ENCODE measurements around the gene FBXO3.
"Not testable (repeated sequence)": the region's sequence is repeated elsewhere in the genome, so short reads cannot be mapped to it uniquely, and the experiment has no call there.

FBXO3 gene

DNA sequence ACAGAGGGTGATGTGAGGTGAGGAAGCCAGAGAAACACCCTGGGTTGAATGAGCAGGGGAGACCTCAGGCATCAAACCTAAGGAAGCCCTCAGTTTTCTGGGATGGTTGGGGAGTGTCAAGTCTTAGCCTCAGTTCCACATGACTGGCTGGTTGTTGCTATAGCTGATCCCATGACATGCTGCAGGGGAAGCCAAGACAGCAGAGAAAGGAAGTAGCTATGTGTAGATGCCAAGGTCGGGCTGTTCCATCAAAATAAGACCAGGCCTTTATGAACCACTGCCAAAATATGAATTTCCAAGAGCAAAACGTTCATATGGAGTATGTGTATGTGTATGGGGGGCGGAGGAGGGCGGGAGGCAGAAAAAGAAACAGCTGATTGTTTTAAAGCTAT lies 49.7 kb downstream of the FBXO3 start:
- no peak for DNase-seq

- DNase-seq, result no peak
Measured at GRCh38 chr11:33723238-33723881, 51.0 kb downstream of the FBXO3 start.

DNA sequence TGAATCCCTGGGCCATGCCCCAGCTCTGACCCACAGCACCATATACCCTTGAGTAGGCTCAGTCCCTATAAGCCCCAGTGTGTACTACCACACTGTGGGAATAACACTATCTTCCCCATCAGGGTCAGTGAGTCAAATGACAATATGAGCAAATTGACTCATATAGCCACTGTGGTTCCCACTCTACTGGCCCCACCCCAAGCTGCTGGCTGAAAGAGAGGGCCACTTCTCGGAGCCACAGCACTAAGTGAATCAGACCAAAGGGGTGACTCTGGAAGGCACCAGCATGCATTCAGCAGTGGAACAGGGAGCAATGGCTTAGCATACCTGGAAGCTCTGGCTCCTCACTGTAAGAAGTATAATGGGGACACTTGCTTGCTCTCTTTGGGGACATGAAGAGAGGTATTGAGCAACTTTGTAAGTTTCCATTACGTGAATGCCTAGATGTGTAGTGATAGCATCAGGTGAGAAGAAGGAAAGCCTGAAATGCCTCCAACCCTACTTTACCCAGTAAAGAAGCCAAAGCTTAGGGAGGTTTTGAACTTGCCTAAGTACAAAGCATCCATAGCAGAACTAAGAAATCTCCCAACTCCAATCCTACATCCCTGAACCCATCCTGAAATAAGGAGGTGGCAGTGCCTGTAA lies 51.6 kb downstream of the FBXO3 start:
- DNase-seq, result no peak

DNA sequence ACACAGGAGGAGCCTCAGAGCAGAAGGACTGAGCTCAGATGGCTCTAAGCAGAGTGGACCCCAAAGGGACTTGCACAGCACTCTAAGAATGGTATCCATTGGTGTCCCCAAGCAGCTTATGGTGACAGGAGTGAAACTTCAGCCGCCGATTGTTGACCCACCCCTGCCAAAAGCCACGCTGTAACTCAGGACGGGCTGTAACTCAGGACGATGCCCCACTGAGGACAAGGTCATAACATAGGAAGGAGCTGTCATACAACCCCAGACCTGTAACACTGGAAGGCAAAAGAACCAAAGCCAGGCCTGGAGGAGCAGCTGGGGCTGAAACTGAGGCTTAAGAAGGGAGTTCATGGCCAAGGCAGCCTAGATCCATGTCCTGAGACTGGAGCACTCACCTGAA lies 52.3 kb downstream of the FBXO3 start:
- no peak for DNase-seq

GRCh38 chr11:33721426-33721825 lies 52.9 kb downstream of the FBXO3 start:
- no peak for DNase-seq

DNA sequence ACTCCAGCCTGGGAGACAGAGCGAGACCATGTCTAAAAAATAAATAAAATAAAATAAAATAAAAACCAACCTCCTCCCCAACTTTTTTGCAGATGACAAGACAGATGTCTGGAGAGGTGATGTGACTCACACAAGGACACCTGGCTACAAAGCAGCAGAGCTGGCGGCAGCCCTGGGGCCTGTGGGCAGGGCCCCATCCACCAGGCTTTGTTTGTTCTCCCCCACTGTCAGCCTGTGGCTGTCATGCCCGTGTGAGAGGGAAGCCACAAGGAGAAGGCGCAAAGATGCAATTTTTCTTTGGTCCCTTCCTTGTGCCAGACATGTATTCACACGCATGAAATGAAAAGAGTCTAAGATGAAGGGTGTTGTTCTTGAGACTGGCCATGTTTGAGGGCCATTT lies 54.7 kb downstream of the FBXO3 start:
- no peak for DNase-seq

GRCh38 chr11:33718440-33718839 lies 55.9 kb downstream of the FBXO3 start:
- no peak for DNase-seq

GRCh38 chr11:33716243-33716642 lies 58.1 kb downstream of the FBXO3 start:
- no peak for DNase-seq

DNA sequence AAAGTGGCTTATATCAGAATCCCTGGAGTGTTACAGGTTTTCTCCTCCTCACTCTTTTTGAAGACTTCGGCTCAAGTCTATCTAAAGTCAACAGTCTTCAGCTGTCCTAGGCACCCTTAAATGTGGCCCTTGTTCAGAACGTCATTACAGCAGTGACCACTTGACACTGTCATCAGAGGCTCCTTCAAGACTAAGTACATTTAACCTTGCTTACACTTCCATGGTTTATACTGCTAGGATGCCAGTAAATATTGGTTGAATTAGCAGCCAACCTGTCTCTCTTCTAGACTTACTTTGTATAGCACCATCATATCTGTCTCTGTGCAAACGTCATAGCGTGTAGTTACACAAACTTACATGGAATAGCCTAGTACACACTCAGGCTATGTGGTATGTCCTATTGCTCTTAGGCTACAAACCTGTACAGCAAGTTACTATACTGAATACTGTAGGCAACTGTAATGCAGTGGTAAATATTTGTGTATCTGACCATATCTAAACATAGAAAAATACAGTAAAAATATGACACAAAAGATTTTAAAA lies 60.4 kb downstream of the FBXO3 start:
- no peak for DNase-seq

DNA sequence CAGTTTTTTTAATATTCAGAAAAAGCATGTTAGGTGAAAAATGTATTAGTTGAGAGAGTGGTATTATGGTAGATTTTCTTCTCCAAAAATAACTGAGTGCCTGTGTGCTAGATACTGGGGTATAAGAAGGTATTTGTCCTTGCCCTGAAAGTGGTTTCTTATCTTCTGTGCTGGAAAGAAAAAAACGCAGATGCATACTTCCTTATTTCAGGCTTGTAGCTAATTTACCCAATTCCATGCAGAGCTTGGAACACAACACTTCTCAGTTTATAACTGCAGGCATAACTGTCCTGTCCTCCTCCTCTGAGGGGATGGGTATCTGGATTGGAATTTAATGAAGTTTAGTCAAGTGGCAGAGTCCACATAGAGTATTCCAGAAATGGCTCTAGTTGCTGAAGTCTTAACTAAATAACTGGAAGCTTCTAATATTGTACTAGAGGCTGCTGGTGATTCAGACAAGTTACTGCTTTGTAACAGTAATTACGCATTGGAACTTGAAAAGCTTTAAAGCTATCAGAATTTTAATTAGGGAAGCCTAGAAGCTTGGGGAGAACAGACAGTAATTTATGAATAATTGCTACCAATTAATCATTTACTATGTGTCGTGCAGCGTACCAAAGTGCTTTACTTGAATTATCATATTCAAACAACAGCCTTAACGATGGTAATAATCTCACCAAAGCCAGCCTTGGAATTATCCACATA lies 61.0 kb downstream of the FBXO3 start:
- no peak for DNase-seq

GRCh38 chr11:33712436-33712835 lies 61.9 kb downstream of the FBXO3 start:
- DNase-seq, result no peak

DNA sequence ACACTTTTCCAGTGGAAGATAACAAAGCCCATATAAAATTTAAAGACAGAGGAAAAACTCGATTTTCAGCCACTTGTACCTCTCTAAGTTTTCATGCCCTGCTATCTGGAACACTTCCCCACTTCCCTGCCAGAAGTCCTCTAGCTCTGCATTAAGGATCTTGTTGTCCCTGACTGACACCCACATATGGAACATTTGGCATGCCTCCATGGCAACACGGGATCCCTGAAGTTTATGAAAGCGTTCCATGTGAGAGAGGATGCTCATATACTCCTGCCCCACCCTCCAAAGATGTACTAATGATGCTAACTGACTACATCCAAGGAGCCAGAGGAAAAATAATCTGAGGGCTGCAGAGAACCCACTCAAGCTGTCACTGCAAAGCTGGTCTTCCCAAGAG lies 64.9 kb downstream of the FBXO3 start:
- DNase-seq, result no peak

DNA sequence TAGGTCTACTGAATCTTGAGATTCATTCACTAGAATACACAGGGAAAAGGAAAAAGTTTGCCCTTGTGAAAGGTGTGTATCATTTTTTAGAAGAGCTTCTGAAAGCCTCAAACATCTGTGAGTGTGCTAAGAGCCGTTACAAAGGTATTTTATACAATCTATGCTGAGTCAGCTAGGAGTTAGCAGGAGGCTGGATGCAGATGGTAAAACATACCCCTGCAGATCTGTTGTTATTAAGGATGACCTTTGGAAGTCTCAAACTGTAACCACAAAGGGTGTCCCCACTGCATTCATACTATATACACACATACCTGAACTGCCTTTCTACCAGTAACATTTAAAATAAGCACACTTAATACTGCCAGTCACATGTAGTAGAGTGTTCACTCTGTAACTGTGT lies 65.3 kb downstream of the FBXO3 start:
- DNase-seq, result no peak

- DNase-seq, result not testable (repeated sequence)
Measured at GRCh38 chr11:33707831-33708230, 66.5 kb downstream of the FBXO3 start.

DNA sequence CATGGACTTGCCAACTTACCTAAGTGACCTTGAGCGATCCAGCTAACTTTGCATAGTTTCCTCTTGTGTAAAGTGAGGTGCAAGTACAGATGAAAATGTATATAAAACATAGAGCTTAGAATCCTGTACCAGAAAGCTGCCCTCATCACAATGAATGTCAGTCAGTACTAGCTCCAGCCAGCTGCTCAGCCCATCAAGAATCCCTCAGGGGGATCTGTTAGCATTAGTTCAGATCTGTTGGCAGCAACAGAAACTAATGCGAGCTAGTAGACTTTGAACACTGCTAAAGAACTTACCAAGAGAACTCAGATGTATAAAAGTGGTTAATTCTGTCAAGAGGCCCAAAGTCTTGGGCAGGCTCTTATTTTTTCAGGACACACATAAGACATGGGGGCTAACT lies 67.4 kb downstream of the FBXO3 start:
- no peak for DNase-seq

GRCh38 chr11:33706546-33706945 lies 67.8 kb downstream of the FBXO3 start:
- DNase-seq, result no peak

DNA sequence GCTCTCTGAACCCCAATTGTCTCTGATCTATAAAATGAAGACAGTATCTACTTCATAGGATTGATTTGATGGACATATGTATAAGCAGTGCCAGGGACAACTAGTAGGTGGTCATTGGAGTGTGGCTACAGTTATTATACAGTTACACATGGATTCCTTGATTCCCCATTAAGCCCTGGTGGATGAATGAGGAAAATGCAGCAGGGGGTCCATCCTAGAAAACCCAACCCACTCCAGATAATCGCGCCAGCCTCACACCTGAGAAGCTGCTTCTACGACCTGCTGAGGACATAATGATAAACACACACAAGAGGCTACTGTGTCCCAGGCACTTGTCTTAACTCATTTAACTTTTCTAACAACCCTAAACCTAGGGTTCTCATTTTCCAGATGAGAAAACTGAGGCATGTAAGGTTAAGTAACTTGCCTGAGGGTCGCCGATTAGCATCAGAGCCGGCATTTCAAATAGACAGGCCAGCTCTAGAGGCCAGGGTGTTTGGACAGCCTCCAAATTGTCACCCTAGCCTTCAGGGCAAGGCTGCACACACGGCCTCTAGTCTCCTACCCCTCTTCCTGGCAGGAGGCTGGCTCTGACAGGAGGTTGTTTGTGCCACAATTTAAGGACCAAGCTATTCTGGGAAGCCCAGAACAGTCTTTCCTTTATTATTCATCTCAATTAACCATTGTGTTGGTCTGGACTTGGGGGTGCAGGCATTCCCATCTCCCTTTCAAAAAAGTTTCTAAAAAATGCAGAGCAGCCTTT lies 69.9 kb downstream of the FBXO3 start:
- DNase-seq, result no peak

DNA sequence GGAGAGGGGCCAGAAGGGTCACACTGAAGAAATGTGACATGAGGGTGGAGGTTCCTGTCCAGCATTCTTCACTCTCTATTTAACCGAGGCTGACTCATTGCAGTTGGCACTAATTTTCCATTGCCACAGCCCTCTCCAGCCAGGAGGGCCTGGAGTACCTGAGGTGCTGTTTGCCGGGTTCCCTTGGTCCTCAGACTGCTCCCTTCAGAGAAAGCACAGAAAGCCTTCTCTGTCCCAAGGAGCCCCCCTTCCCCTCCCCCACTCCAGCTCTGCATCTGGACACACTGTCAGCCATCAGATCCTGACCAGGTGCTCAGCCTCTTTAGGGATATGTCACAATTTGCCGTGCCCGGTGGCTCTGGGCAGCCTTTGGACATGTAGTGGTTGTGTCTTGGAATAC lies 70.5 kb downstream of the FBXO3 start:
- DNase-seq, result no peak

GRCh38 chr11:33703234-33703633 lies 71.1 kb downstream of the FBXO3 start:
- no peak for DNase-seq

DNA sequence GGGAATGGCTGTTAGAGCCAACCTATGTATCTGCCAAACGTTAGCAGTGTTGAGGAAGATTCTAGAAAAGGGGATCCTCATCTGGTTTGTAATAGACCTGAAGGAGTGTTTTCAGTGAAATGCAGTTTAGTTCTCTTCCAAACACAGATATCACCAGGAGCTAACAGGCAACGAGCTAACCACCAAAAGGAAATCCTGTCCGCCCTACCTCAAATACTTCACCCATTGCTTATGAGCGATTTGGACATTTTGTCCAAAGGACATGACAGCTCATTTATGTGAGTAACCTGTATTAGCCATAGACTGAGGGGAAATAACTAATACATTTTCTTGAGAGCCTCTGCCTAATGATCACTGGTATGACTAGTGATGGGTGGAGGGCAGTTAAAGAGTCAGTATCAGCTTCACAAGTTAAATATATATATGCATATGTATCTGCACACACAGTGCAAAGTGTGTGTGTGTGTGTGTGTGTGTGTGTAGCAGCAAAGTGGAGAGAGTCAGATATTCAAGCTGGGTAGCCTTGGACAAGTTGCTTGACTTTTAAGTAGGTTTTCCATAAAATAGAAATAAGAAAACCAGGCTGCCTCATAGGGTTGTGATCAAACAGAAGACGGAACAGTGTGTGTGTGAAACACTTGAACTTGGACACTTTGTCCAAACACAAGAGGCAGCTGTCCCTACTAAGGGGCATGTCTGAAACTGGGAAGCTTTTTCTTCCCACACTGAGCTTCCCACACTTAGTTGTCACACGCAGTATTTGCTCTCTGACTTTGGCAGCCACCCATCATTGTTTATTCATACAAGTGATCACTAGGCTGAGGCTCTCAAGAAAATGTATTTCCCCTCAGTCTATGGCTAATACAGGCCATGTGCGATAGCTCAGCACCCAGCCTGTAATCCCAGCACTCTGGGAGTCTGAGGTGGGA lies 72.8 kb downstream of the FBXO3 start:
- DNase-seq, result peak; percentile 55

DNA sequence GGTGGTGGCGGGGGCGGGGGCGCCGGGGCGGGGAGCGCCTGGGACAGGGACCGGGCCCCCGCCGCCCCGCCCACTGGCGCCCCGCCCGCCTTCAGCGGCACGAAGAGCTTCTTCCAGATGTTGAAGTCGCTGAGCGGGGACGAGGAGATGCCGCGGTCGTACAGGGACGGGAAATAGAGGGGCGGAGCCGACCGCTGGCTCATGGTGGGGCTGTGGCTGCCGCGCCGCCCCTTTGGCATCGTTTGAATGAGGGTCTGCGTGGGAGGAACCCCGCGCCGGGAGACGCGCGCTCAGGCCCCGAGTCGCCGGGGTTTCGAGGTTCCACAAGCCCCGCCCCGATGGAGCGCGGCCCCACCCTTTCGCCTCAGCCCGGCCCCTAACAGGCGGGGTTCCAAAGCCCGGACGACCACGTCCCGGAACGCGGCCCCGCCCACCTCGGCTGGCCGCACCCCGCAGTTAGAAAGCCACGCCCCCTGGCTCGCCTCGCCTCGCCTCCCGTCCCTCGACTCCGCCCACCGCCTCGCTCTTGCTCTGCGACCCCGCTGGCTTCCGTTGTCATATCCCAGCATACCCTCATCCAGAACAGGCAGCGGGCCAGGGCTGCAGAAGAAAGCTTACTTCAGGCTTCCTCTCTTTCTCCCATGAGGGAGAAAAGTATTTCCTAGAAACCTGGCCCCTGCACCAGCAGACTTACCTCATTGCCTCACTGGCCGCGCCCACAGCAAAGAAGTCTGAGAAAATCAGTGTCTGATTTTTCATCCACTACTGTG lies 73.6 kb downstream of the FBXO3 start, which contains the start of gene C11orf91:
C11orf91 (minus strand) TSS at position 325 of the 770 bp plus-strand sequence; CDS start at position 239, 86 bp downstream.
- peak; percentile 96 for DNase-seq

Measured in NCI-H1105 (cell line).